ENCODE results near the gene RPLP1. TPM values are rescaled to one million over a fixed set of nuclear protein-coding genes. Genes with fewer than 3 reads are reported as not detected.

RPLP1 gene
- total and polyA plus RNA-seq, 9 of the 15 experiments (the other 6 are each of a cell fraction or from before 2014, with no cell fraction given): 76.3 to 3,053 (median 847) TPM

DNA sequence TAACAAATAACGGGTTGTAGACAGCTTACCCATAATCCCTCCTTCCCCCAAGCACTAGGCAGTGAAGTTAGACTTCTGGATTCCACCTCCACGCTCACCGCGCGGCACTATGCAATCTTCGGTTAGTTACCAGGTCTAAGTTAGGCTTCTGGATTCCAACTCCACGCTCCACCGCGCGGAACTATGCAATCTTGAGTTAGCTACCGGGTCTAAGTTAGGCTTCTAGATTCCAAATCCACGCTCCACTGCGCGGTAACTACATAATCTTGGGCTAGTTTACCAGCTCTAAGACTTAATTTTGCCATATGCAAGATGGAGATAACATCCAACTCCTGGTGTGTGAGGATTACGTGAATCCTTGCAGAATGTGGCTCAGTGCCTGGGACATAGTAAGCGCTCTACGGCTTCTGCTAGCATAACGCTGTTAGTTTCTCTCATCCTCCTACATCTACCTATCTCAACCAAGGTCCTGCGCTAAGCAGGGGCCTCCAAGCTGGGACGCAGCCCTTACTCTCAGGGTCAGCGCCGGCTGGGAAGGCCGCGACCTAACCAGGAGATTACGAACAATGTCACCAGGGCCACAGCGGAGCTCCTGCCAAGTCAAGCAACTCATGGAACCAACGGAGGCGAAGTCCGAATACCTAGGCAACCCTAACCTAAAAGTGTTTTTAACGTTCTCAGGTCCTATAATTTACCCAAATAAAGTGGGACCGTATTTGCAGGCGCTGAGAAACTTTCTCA lies 497 bp upstream of the RPLP1 start (continued):
- TF ChIP-seq, protein P1, sequence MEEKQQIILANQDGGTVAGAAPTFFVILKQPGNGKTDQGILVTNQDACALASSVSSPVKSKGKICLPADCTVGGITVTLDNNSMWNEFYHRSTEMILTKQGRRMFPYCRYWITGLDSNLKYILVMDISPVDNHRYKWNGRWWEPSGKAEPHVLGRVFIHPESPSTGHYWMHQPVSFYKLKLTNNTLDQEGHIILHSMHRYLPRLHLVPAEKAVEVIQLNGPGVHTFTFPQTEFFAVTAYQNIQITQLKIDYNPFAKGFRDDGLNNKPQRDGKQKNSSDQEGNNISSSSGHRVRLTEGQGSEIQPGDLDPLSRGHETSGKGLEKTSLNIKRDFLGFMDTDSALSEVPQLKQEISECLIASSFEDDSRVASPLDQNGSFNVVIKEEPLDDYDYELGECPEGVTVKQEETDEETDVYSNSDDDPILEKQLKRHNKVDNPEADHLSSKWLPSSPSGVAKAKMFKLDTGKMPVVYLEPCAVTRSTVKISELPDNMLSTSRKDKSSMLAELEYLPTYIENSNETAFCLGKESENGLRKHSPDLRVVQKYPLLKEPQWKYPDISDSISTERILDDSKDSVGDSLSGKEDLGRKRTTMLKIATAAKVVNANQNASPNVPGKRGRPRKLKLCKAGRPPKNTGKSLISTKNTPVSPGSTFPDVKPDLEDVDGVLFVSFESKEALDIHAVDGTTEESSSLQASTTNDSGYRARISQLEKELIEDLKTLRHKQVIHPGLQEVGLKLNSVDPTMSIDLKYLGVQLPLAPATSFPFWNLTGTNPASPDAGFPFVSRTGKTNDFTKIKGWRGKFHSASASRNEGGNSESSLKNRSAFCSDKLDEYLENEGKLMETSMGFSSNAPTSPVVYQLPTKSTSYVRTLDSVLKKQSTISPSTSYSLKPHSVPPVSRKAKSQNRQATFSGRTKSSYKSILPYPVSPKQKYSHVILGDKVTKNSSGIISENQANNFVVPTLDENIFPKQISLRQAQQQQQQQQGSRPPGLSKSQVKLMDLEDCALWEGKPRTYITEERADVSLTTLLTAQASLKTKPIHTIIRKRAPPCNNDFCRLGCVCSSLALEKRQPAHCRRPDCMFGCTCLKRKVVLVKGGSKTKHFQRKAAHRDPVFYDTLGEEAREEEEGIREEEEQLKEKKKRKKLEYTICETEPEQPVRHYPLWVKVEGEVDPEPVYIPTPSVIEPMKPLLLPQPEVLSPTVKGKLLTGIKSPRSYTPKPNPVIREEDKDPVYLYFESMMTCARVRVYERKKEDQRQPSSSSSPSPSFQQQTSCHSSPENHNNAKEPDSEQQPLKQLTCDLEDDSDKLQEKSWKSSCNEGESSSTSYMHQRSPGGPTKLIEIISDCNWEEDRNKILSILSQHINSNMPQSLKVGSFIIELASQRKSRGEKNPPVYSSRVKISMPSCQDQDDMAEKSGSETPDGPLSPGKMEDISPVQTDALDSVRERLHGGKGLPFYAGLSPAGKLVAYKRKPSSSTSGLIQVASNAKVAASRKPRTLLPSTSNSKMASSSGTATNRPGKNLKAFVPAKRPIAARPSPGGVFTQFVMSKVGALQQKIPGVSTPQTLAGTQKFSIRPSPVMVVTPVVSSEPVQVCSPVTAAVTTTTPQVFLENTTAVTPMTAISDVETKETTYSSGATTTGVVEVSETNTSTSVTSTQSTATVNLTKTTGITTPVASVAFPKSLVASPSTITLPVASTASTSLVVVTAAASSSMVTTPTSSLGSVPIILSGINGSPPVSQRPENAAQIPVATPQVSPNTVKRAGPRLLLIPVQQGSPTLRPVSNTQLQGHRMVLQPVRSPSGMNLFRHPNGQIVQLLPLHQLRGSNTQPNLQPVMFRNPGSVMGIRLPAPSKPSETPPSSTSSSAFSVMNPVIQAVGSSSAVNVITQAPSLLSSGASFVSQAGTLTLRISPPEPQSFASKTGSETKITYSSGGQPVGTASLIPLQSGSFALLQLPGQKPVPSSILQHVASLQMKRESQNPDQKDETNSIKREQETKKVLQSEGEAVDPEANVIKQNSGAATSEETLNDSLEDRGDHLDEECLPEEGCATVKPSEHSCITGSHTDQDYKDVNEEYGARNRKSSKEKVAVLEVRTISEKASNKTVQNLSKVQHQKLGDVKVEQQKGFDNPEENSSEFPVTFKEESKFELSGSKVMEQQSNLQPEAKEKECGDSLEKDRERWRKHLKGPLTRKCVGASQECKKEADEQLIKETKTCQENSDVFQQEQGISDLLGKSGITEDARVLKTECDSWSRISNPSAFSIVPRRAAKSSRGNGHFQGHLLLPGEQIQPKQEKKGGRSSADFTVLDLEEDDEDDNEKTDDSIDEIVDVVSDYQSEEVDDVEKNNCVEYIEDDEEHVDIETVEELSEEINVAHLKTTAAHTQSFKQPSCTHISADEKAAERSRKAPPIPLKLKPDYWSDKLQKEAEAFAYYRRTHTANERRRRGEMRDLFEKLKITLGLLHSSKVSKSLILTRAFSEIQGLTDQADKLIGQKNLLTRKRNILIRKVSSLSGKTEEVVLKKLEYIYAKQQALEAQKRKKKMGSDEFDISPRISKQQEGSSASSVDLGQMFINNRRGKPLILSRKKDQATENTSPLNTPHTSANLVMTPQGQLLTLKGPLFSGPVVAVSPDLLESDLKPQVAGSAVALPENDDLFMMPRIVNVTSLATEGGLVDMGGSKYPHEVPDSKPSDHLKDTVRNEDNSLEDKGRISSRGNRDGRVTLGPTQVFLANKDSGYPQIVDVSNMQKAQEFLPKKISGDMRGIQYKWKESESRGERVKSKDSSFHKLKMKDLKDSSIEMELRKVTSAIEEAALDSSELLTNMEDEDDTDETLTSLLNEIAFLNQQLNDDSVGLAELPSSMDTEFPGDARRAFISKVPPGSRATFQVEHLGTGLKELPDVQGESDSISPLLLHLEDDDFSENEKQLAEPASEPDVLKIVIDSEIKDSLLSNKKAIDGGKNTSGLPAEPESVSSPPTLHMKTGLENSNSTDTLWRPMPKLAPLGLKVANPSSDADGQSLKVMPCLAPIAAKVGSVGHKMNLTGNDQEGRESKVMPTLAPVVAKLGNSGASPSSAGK (IDR thresholded peaks at IDR 0.05): peak; percentile 14; the same call in 1 of the 2 replicates
- TF ChIP-seq SLC30A9 (CRISPR knock-in tag; IDR thresholded peaks at IDR 0.05): no peak
- TF ChIP-seq RB1 (IDR thresholded peaks at IDR 0.05; ENCODE audit: low read depth): 0 out of 2 replicates have a peak, but pooled peaks have one; percentile 1
- TF ChIP-seq HOMEZ (CRISPR knock-in tag; IDR thresholded peaks at IDR 0.05): no peak
- TF ChIP-seq, protein P2, sequence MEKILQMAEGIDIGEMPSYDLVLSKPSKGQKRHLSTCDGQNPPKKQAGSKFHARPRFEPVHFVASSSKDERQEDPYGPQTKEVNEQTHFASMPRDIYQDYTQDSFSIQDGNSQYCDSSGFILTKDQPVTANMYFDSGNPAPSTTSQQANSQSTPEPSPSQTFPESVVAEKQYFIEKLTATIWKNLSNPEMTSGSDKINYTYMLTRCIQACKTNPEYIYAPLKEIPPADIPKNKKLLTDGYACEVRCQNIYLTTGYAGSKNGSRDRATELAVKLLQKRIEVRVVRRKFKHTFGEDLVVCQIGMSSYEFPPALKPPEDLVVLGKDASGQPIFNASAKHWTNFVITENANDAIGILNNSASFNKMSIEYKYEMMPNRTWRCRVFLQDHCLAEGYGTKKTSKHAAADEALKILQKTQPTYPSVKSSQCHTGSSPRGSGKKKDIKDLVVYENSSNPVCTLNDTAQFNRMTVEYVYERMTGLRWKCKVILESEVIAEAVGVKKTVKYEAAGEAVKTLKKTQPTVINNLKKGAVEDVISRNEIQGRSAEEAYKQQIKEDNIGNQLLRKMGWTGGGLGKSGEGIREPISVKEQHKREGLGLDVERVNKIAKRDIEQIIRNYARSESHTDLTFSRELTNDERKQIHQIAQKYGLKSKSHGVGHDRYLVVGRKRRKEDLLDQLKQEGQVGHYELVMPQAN (IDR thresholded peaks at IDR 0.05; ENCODE audit: borderline replicate concordance): peak; percentile 70; the same call in 1 of the 2 replicates
- peak; percentile 24 for TF ChIP-seq MEIS2 (IDR thresholded peaks at IDR 0.05; ENCODE audit: partially characterized antibody)
- TF ChIP-seq PTBP1 (IDR thresholded peaks at IDR 0.05; ENCODE audit: low read depth, low read length): 0 out of 2 replicates have a peak, but pooled peaks have one; percentile 36
- TF ChIP-seq FOSL1 (tag; conservative IDR thresholded peaks at IDR 0.05): 0 out of 2 replicates have a peak, but pooled peaks have one; percentile 10
- no peak; the same call in 1 of the 2 replicates for TF ChIP-seq FOXJ2 (tag; IDR thresholded peaks at IDR 0.05)
- no peak for TF ChIP-seq MTF1 (CRISPR knock-in tag; IDR thresholded peaks at IDR 0.05; ENCODE audit: borderline replicate concordance)
- TF ChIP-seq MTA1 (IDR thresholded peaks at IDR 0.05; ENCODE audit: borderline replicate concordance): 0 out of 2 replicates have a peak, but pooled peaks have one; percentile 55
- TF ChIP-seq MAFF (IDR thresholded peaks at IDR 0.05; ENCODE audit: low read length): no peak

All from K562 (cell line).